ENCODE measurements around the gene ZBBX. TPM values are rescaled to one million over a fixed set of nuclear protein-coding genes. Genes with fewer than 3 reads are reported as not detected.

ZBBX gene
- total RNA-seq, 1 experiment from 2014 or later = 1.1 TPM

- TF ChIP-seq, protein P1, sequence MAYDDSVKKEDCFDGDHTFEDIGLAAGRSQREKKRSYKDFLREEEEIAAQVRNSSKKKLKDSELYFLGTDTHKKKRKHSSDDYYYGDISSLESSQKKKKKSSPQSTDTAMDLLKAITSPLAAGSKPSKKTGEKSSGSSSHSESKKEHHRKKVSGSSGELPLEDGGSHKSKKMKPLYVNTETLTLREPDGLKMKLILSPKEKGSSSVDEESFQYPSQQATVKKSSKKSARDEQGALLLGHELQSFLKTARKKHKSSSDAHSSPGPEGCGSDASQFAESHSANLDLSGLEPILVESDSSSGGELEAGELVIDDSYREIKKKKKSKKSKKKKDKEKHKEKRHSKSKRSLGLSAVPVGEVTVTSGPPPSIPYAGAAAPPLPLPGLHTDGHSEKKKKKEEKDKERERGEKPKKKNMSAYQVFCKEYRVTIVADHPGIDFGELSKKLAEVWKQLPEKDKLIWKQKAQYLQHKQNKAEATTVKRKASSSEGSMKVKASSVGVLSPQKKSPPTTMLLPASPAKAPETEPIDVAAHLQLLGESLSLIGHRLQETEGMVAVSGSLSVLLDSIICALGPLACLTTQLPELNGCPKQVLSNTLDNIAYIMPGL (CRISPR knock-in tag; IDR thresholded peaks at IDR 0.05) = no peak
These were observed 92.8 kb downstream of the ZBBX start (continued) for GRCh38 chr3:167287308-167287707.

- Mint-ChIP-seq H3K27ac (no peak overlapping the region), H3K4me3 (no peak overlapping the region), H3K36me3 (peaks cover 19% of the 10 kb centered on the region), H3K9me3 (peaks cover 17% of the 10 kb centered on the region), H3K4me1 (no peaks in the 10 kb centered on the region), H3K27me3 (ENCODE audit: low read depth) (no peaks in the 10 kb centered on the region; the same call in 1 of the 2 replicates)
- TF ChIP-seq, protein P2, sequence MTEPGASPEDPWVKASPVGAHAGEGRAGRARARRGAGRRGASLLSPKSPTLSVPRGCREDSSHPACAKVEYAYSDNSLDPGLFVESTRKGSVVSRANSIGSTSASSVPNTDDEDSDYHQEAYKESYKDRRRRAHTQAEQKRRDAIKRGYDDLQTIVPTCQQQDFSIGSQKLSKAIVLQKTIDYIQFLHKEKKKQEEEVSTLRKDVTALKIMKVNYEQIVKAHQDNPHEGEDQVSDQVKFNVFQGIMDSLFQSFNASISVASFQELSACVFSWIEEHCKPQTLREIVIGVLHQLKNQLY (CRISPR knock-in tag; IDR thresholded peaks at IDR 0.05) = no peak
- TF ChIP-seq, protein P3, sequence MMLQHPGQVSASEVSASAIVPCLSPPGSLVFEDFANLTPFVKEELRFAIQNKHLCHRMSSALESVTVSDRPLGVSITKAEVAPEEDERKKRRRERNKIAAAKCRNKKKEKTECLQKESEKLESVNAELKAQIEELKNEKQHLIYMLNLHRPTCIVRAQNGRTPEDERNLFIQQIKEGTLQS (CRISPR knock-in tag; conservative IDR thresholded peaks at IDR 0.05) = no peak
- TF ChIP-seq SMAD4 (CRISPR knock-in tag; IDR thresholded peaks at IDR 0.05) (no peak), NR3C1 (CRISPR knock-in tag; conservative IDR thresholded peaks at IDR 0.05; ENCODE audit: low read depth) (no peak), GABPB1 (CRISPR knock-in tag; IDR thresholded peaks at IDR 0.05) (no peak), E2F4 (CRISPR knock-in tag; IDR thresholded peaks at IDR 0.05; ENCODE audit: borderline replicate concordance, low read depth) (no peak)
- TF ChIP-seq, protein P4, sequence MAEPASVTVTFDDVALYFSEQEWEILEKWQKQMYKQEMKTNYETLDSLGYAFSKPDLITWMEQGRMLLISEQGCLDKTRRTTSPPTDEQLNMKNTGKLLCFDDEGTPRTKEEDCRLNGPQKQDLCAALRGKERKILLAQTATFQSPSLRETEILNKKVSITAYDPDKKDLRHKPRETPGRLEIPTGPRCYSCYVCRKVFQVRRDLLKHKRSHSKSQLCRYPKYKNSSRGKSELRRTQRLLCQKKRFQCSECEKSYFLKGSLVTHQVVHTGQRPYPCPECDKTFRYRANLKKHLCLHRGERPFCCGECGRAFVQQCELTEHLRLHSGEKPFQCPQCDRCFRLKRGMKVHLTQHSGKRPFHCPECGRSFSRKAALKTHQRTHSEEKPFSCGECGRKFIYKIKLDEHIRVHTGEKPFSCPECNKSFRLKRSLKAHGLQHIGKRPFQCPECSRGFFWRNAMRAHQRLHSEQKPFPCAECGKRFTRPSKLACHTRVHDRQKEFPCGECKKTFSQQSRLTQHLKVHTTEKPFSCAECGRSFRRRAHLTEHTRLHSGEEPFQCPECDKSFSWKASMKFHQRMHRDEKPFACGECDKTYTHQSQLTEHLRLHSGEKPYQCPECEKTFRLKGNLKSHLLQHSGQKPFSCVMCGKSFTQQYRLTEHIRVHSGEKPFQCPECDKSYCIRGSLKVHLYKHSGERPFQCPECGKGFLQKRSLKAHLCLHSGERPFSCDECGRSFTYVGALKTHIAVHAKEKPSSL (CRISPR knock-in tag; conservative IDR thresholded peaks at IDR 0.05) = no peak
- TF ChIP-seq, protein P5, sequence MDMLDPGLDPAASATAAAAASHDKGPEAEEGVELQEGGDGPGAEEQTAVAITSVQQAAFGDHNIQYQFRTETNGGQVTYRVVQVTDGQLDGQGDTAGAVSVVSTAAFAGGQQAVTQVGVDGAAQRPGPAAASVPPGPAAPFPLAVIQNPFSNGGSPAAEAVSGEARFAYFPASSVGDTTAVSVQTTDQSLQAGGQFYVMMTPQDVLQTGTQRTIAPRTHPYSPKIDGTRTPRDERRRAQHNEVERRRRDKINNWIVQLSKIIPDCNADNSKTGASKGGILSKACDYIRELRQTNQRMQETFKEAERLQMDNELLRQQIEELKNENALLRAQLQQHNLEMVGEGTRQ (CRISPR knock-in tag; IDR thresholded peaks at IDR 0.05) = no peak
- POLR2A ChIA-PET = no interaction called here
- CTCF ChIA-PET = no interaction called here
- ATAC-seq = no peak
- DNase-seq (ENCODE audit: low spot score) = no peak
These were observed 105.8 kb downstream of the ZBBX start for GRCh38 chr3:167274141-167274874.

DNA sequence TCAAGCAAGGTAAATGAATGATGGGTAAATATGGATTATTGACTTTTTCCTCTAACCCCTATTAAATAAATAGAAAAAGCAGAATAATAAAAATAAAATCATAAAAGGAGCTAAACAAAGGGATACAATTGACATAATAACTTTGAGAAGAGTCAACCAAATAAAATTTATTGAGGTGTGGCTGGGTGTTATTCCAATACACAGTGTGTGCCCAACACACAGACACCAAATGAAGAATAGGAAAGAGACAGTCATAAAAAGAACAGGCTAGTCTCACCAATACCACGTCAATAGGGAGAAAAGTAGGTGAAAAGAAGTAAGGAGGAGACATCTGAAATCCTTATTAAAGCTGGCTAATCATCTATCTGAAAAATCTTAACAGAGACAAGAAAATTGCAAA, 127.1 kb downstream of the ZBBX start:
- no peak for ATAC-seq
- Mint-ChIP-seq H3K4me3 (no peak overlapping the region), H3K9me3 (no peaks in the 10 kb centered on the region; the same call in 1 of the 2 replicates), H3K27ac (no peak overlapping the region), H3K27me3 (ENCODE audit: low read depth) (no peaks in the 10 kb centered on the region), H3K36me3 (no peaks in the 10 kb centered on the region), H3K4me1 (no peaks in the 10 kb centered on the region)
- DNase-seq (ENCODE audit: low spot score) = no peak
- CTCF ChIA-PET = no interaction called here
- POLR2A ChIA-PET = no interaction called here
- no peak for TF ChIP-seq NR1H2 (CRISPR knock-in tag; IDR thresholded peaks at IDR 0.05)
- TF ChIP-seq JAZF1 (CRISPR knock-in tag; IDR thresholded peaks at IDR 0.05) = no peak
- TF ChIP-seq SP1 (CRISPR knock-in tag; conservative IDR thresholded peaks at IDR 0.05) = no peak
- no peak for TF ChIP-seq SOX15 (CRISPR knock-in tag; IDR thresholded peaks at IDR 0.05)
- no peak for TF ChIP-seq ZBTB21 (CRISPR knock-in tag; IDR thresholded peaks at IDR 0.05; ENCODE audit: borderline replicate concordance)
- no peak for TF ChIP-seq ZNF138 (CRISPR knock-in tag; conservative IDR thresholded peaks at IDR 0.05)
- TF ChIP-seq PRDM15 (CRISPR knock-in tag; IDR thresholded peaks at IDR 0.05) = no peak
- no peak for TF ChIP-seq ZBTB43 (CRISPR knock-in tag; IDR thresholded peaks at IDR 0.05)
- TF ChIP-seq ZNF423 (CRISPR knock-in tag; IDR thresholded peaks at IDR 0.05) = no peak
- TF ChIP-seq, protein P6, sequence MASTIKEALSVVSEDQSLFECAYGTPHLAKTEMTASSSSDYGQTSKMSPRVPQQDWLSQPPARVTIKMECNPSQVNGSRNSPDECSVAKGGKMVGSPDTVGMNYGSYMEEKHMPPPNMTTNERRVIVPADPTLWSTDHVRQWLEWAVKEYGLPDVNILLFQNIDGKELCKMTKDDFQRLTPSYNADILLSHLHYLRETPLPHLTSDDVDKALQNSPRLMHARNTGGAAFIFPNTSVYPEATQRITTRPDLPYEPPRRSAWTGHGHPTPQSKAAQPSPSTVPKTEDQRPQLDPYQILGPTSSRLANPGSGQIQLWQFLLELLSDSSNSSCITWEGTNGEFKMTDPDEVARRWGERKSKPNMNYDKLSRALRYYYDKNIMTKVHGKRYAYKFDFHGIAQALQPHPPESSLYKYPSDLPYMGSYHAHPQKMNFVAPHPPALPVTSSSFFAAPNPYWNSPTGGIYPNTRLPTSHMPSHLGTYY (CRISPR knock-in tag; IDR thresholded peaks at IDR 0.05) = no peak

Measured in WTC11 (cell line).